ENCODE results near the gene ZDHHC5.
"Not testable (repeated sequence)": the region's sequence is repeated elsewhere in the genome, so short reads cannot be mapped to it uniquely, and the experiment has no call there.

Gene ZDHHC5

GRCh38 chr11:57667117-57667735 is 688 bp upstream of the ZDHHC5 start:
- Histone ChIP-seq H3K4me3 (ENCODE audit: low read depth, low read length) (peak overlapping the region; percentile 84), H3K36me3 (ENCODE audit: insufficient read depth, low read length) (peaks cover 9% of the 10 kb centered on the region), H3K4me1 (ENCODE audit: control insufficient read depth, insufficient read depth, low read length, unreplicated experiment) (peaks cover 11% of the 10 kb centered on the region), H3K79me2 (ENCODE audit: control insufficient read depth, insufficient read depth, low read length, unreplicated experiment) (peaks cover 42% of the 10 kb centered on the region), H3K27ac (ENCODE audit: low read depth, low read length) (peak overlapping the region; percentile 98), H3K27me3 (ENCODE audit: insufficient read depth, low read length) (no peaks in the 10 kb centered on the region), H2AFZ (ENCODE audit: low read length, unreplicated experiment) (peak overlapping the region; percentile 96)

GRCh38 chr11:57668434-57668782 is 494 bp downstream of the ZDHHC5 start:
- H3K79me2 ChIP-seq (ENCODE audit: control insufficient read depth, insufficient read depth, low read length, unreplicated experiment), result peaks cover 54% of the 10 kb centered on the region
- peaks cover 19% of the 10 kb centered on the region for H3K36me3 ChIP-seq (ENCODE audit: insufficient read depth, low read length)
- H3K4me1 ChIP-seq (ENCODE audit: control insufficient read depth, insufficient read depth, low read length, unreplicated experiment), result peaks cover 11% of the 10 kb centered on the region
- H2AFZ ChIP-seq (ENCODE audit: low read length, unreplicated experiment), result peak overlapping the region; percentile 65
- peak overlapping the region; percentile 98 for H3K27ac ChIP-seq (ENCODE audit: low read depth, low read length)
- H3K4me3 ChIP-seq (ENCODE audit: low read depth, low read length), result peak overlapping the region; percentile 84
- H3K27me3 ChIP-seq (ENCODE audit: insufficient read depth, low read length), result no peaks in the 10 kb centered on the region

- no peak overlapping the region for H3K4me3 ChIP-seq (ENCODE audit: low read depth, low read length)
- H3K27me3 ChIP-seq (ENCODE audit: insufficient read depth, low read length), result no peaks in the 10 kb centered on the region
- peaks cover 4% of the 10 kb centered on the region for H3K4me1 ChIP-seq (ENCODE audit: control insufficient read depth, insufficient read depth, low read length, unreplicated experiment)
- H3K27ac ChIP-seq (ENCODE audit: low read depth, low read length), result no peak overlapping the region
- peaks cover 26% of the 10 kb centered on the region for H3K36me3 ChIP-seq (ENCODE audit: insufficient read depth, low read length)
- H3K79me2 ChIP-seq (ENCODE audit: control insufficient read depth, insufficient read depth, low read length, unreplicated experiment), result peaks cover 83% of the 10 kb centered on the region
- H2AFZ ChIP-seq (ENCODE audit: low read length, unreplicated experiment), result no peak overlapping the region
Observed at GRCh38 chr11:57674251-57674650, 6.3 kb downstream of the ZDHHC5 start.

GRCh38 chr11:57675176-57675941 is 7.4 kb downstream of the ZDHHC5 start:
- no peak overlapping the region for H3K27ac ChIP-seq (ENCODE audit: low read depth, low read length)

GRCh38 chr11:57679396-57679795 is 11.5 kb downstream of the ZDHHC5 start:
- Histone ChIP-seq H3K4me3 (ENCODE audit: low read depth, low read length) (no peak overlapping the region), H3K36me3 (ENCODE audit: insufficient read depth, low read length) (peaks cover 31% of the 10 kb centered on the region), H3K27ac (ENCODE audit: low read depth, low read length) (peak overlapping the region; percentile 23; the same call in 1 of the 2 replicates), H3K27me3 (ENCODE audit: insufficient read depth, low read length) (no peaks in the 10 kb centered on the region), H3K79me2 (ENCODE audit: control insufficient read depth, insufficient read depth, low read length, unreplicated experiment) (peaks cover 76% of the 10 kb centered on the region), H2AFZ (ENCODE audit: low read length, unreplicated experiment) (no peak overlapping the region), H3K4me1 (ENCODE audit: control insufficient read depth, insufficient read depth, low read length, unreplicated experiment) (peaks cover 18% of the 10 kb centered on the region)

More at GRCh38 chr11:57675176-57675941, 7.4 kb downstream of the ZDHHC5 start:
- Histone ChIP-seq H3K4me3 (ENCODE audit: low read depth, low read length) (no peak overlapping the region), H3K36me3 (ENCODE audit: insufficient read depth, low read length) (peaks cover 26% of the 10 kb centered on the region), H3K27me3 (ENCODE audit: insufficient read depth, low read length) (no peaks in the 10 kb centered on the region), H3K79me2 (ENCODE audit: control insufficient read depth, insufficient read depth, low read length, unreplicated experiment) (peaks cover 83% of the 10 kb centered on the region), H3K4me1 (ENCODE audit: control insufficient read depth, insufficient read depth, low read length, unreplicated experiment) (peaks cover 10% of the 10 kb centered on the region), H2AFZ (ENCODE audit: low read length, unreplicated experiment) (no peak overlapping the region)

GRCh38 chr11:57680552-57680874 is 12.6 kb downstream of the ZDHHC5 start:
- peaks cover 18% of the 10 kb centered on the region for H3K4me1 ChIP-seq (ENCODE audit: control insufficient read depth, insufficient read depth, low read length, unreplicated experiment)
- no peak overlapping the region for H2AFZ ChIP-seq (ENCODE audit: low read length, unreplicated experiment)
- H3K79me2 ChIP-seq (ENCODE audit: control insufficient read depth, insufficient read depth, low read length, unreplicated experiment), result peaks cover 64% of the 10 kb centered on the region
- H3K4me3 ChIP-seq (ENCODE audit: low read depth, low read length), result no peak overlapping the region
- peaks cover 31% of the 10 kb centered on the region for H3K36me3 ChIP-seq (ENCODE audit: insufficient read depth, low read length)
- H3K27ac ChIP-seq (ENCODE audit: low read depth, low read length), result peak overlapping the region; percentile 23; the same call in 1 of the 2 replicates
- H3K27me3 ChIP-seq (ENCODE audit: insufficient read depth, low read length), result no peaks in the 10 kb centered on the region

GRCh38 chr11:57681168-57681567 is 13.3 kb downstream of the ZDHHC5 start:
- no peak overlapping the region for H3K4me3 ChIP-seq (ENCODE audit: low read depth, low read length)
- no peak overlapping the region for H2AFZ ChIP-seq (ENCODE audit: low read length, unreplicated experiment)
- H3K27me3 ChIP-seq (ENCODE audit: insufficient read depth, low read length), result no peaks in the 10 kb centered on the region
- H3K79me2 ChIP-seq (ENCODE audit: control insufficient read depth, insufficient read depth, low read length, unreplicated experiment), result peaks cover 58% of the 10 kb centered on the region
- peaks cover 31% of the 10 kb centered on the region for H3K36me3 ChIP-seq (ENCODE audit: insufficient read depth, low read length)
- peaks cover 18% of the 10 kb centered on the region for H3K4me1 ChIP-seq (ENCODE audit: control insufficient read depth, insufficient read depth, low read length, unreplicated experiment)
- H3K27ac ChIP-seq (ENCODE audit: low read depth, low read length), result no peak overlapping the region

GRCh38 chr11:57690474-57690873 is 22.6 kb downstream of the ZDHHC5 start:
- H3K79me2 ChIP-seq (ENCODE audit: control insufficient read depth, insufficient read depth, low read length, unreplicated experiment); H3K4me1 ChIP-seq (ENCODE audit: control insufficient read depth, insufficient read depth, low read length, unreplicated experiment); H3K4me3 ChIP-seq (ENCODE audit: low read depth, low read length); H2AFZ ChIP-seq (ENCODE audit: low read length, unreplicated experiment); H3K27ac ChIP-seq (ENCODE audit: low read depth, low read length); H3K27me3 ChIP-seq (ENCODE audit: insufficient read depth, low read length): not testable (repeated sequence)
- H3K36me3 ChIP-seq (ENCODE audit: insufficient read depth, low read length), result peaks cover 25% of the 10 kb centered on the region

- Histone ChIP-seq H2AFZ (ENCODE audit: low read length, unreplicated experiment) (no peak overlapping the region), H3K27ac (ENCODE audit: low read depth, low read length) (no peak overlapping the region), H3K36me3 (ENCODE audit: insufficient read depth, low read length) (peaks cover 25% of the 10 kb centered on the region; the same call in 1 of the 2 replicates), H3K27me3 (ENCODE audit: insufficient read depth, low read length) (no peaks in the 10 kb centered on the region), H3K4me3 (ENCODE audit: low read depth, low read length) (no peak overlapping the region), H3K4me1 (ENCODE audit: control insufficient read depth, insufficient read depth, low read length, unreplicated experiment) (no peaks in the 10 kb centered on the region), H3K79me2 (ENCODE audit: control insufficient read depth, insufficient read depth, low read length, unreplicated experiment) (no peaks in the 10 kb centered on the region)
Observed at GRCh38 chr11:57698843-57699365, 31.0 kb downstream of the ZDHHC5 start.

GRCh38 chr11:57699813-57700212 is 31.9 kb downstream of the ZDHHC5 start:
- no peak overlapping the region for H3K4me3 ChIP-seq (ENCODE audit: low read depth, low read length)
- H2AFZ ChIP-seq (ENCODE audit: low read length, unreplicated experiment), result no peak overlapping the region
- peaks cover 30% of the 10 kb centered on the region for H3K36me3 ChIP-seq (ENCODE audit: insufficient read depth, low read length)
- no peaks in the 10 kb centered on the region for H3K4me1 ChIP-seq (ENCODE audit: control insufficient read depth, insufficient read depth, low read length, unreplicated experiment)
- no peaks in the 10 kb centered on the region for H3K27me3 ChIP-seq (ENCODE audit: insufficient read depth, low read length)
- H3K79me2 ChIP-seq (ENCODE audit: control insufficient read depth, insufficient read depth, low read length, unreplicated experiment), result no peaks in the 10 kb centered on the region
- H3K27ac ChIP-seq (ENCODE audit: low read depth, low read length), result no peak overlapping the region

- Histone ChIP-seq H3K4me3 (ENCODE audit: low read depth, low read length) (no peak overlapping the region), H3K79me2 (ENCODE audit: control insufficient read depth, insufficient read depth, low read length, unreplicated experiment) (no peaks in the 10 kb centered on the region), H3K36me3 (ENCODE audit: insufficient read depth, low read length) (peaks cover 31% of the 10 kb centered on the region), H2AFZ (ENCODE audit: low read length, unreplicated experiment) (no peak overlapping the region), H3K27ac (ENCODE audit: low read depth, low read length) (no peak overlapping the region), H3K4me1 (ENCODE audit: control insufficient read depth, insufficient read depth, low read length, unreplicated experiment) (no peaks in the 10 kb centered on the region), H3K27me3 (ENCODE audit: insufficient read depth, low read length) (no peaks in the 10 kb centered on the region)
Observed at GRCh38 chr11:57700425-57700824, 32.5 kb downstream of the ZDHHC5 start.

Data from ACC112 (cell line).